Measurements from ENCODE around the gene WBP11. TPM values are rescaled to one million over a fixed set of nuclear protein-coding genes. Genes with fewer than 3 reads are reported as not detected.

The WBP11 gene
- total RNA-seq, 4 donors from 2014 or later = 9.5 to 44.0 (median 15.3) TPM

- Histone ChIP-seq H3K9me3 (no peaks in the 10 kb centered on the region), H3K27ac (peak overlapping the region; percentile 91 to 92), H3K4me3 (peak overlapping the region; percentile 76 to 80), H3K27me3 (no peaks in the 10 kb centered on the region), H3K36me3 (no peaks in the 10 kb centered on the region), H3K4me1 (no peaks in the 10 kb centered on the region)
- intact Hi-C loops (cut with DNase I; ENCODE audit: low total_unique reads) = no loop called here
- TF ChIP-seq CTCF (IDR thresholded peaks at IDR 0.05) (peak in 1 of 4 experiments; percentile 3), POLR2A (IDR thresholded peaks at IDR 0.05) (peak in 1 of 2 donors; percentile 6)
- peak; percentile 53 to 70 for DNase-seq
These were observed 28.2 kb downstream of the WBP11 start for GRCh38 chr12:14774906-14775635.

- no peaks in the 10 kb centered on the region for H3K9me3 ChIP-seq
- no peaks in the 10 kb centered on the region for H3K36me3 ChIP-seq
- H3K4me3 ChIP-seq = peak overlapping the region; percentile 76 to 80
- TF ChIP-seq POLR2A (IDR thresholded peaks at IDR 0.05) = peak; percentile 97
- TF ChIP-seq CTCF (IDR thresholded peaks at IDR 0.05) = peak in 1 of 4 experiments; percentile 29
- DNase-seq = peak; percentile 94 to 98
- H3K27ac ChIP-seq = peak overlapping the region; percentile 91 to 92
- no peaks in the 10 kb centered on the region for H3K27me3 ChIP-seq
- intact Hi-C loops (cut with DNase I; ENCODE audit: low total_unique reads) = no loop called here
- no peaks in the 10 kb centered on the region for H3K4me1 ChIP-seq
These were observed 29.0 kb downstream of the WBP11 start for GRCh38 chr12:14774074-14774905.

GRCh38 chr12:14773685-14774073 is 29.6 kb downstream of the WBP11 start:
- Histone ChIP-seq H3K27me3 (no peaks in the 10 kb centered on the region), H3K4me1 (no peaks in the 10 kb centered on the region), H3K4me3 (peak overlapping the region; percentile 76 to 80), H3K36me3 (no peaks in the 10 kb centered on the region), H3K9me3 (no peaks in the 10 kb centered on the region), H3K27ac (peak overlapping the region; percentile 91 to 92)
- intact Hi-C loops (cut with DNase I; ENCODE audit: low total_unique reads) = no loop called here
- TF ChIP-seq CTCF (IDR thresholded peaks at IDR 0.05) (no peak), POLR2A (IDR thresholded peaks at IDR 0.05) (no peak)
- DNase-seq = peak in 1 of 2 donors; percentile 41

- Histone ChIP-seq H3K27ac (no peak overlapping the region), H3K4me1 (no peaks in the 10 kb centered on the region), H3K36me3 (no peaks in the 10 kb centered on the region), H3K9me3 (no peaks in the 10 kb centered on the region), H3K27me3 (no peaks in the 10 kb centered on the region), H3K4me3 (no peak overlapping the region)
- TF ChIP-seq CTCF (IDR thresholded peaks at IDR 0.05) = no peak
- TF ChIP-seq POLR2A (IDR thresholded peaks at IDR 0.05) = no peak
- DNase-seq = no peak
- intact Hi-C loops (cut with DNase I; ENCODE audit: low total_unique reads) = no loop called here
These were observed 30.3 kb downstream of the WBP11 start for GRCh38 chr12:14772946-14773345.

GRCh38 chr12:14771651-14772137 is 31.6 kb downstream of the WBP11 start:
- H3K36me3 ChIP-seq = no peaks in the 10 kb centered on the region
- H3K9me3 ChIP-seq = no peaks in the 10 kb centered on the region
- peak overlapping the region; percentile 62 to 91 for H3K4me3 ChIP-seq
- intact Hi-C loops (cut with DNase I; ENCODE audit: low total_unique reads) = no loop called here
- H3K27me3 ChIP-seq = no peaks in the 10 kb centered on the region
- H3K27ac ChIP-seq = peak overlapping the region; percentile 94
- TF ChIP-seq CTCF (IDR thresholded peaks at IDR 0.05) (no peak), POLR2A (IDR thresholded peaks at IDR 0.05) (no peak)
- no peaks in the 10 kb centered on the region for H3K4me1 ChIP-seq
- no peak for DNase-seq

All from uterus (tissue), 4 donors.